WTC11 (cell line): ENCODE data around the gene VLDLR. TPM values are rescaled to one million over a fixed set of nuclear protein-coding genes. Genes with fewer than 3 reads are reported as not detected.

ENCODE experiments used
- ATAC-seq: fragments of 200-7000 bp; cut with Tn5 transposase; 2 replicates; pipeline ENCODE4 v1.10.0; 2021; ENCODE audit warnings: mild to moderate bottlenecking, moderate library complexity
- CTCF ChIA-PET: fragments of 300-600 bp; sonication (Branson Sonifier 250); formaldehyde crosslinking; loops from one replicate; lab custom pipeline; 2021; ENCODE audit warnings: antibody characterized with exemption; lab: Charles Lee
- POLR2A ChIA-PET: fragments of 350-600 bp; sonication (Branson Sonifier 250); formaldehyde crosslinking; loops from one replicate; lab custom pipeline; 2021; ENCODE audit warnings: antibody characterized with exemption; lab: Charles Lee
- DNase-seq: peaks from one replicate; pipeline ENCODE4 v3.0.0; 2021; ENCODE audit warnings: low spot score
- H3K27ac Mint-ChIP-seq: 2 replicates; pipeline ENCODE4 v1.8.0; 2021; ENCODE audit warnings: mixed read lengths
- H3K27me3 Mint-ChIP-seq: 2 replicates; pipeline ENCODE4 v1.8.0; 2021; ENCODE audit warnings: low read depth, mild to moderate bottlenecking, moderate library complexity, mixed read lengths
- H3K36me3 Mint-ChIP-seq: 2 replicates; pipeline ENCODE4 v1.8.0; 2021; ENCODE audit warnings: mixed read lengths
- H3K4me1 Mint-ChIP-seq: 2 replicates; pipeline ENCODE4 v1.8.0; 2022; ENCODE audit warnings: mixed read lengths
- H3K4me3 Mint-ChIP-seq: 2 replicates; pipeline ENCODE4 v1.8.0; 2021; ENCODE audit warnings: mild to moderate bottlenecking, moderate library complexity, mixed read lengths
- H3K9me3 Mint-ChIP-seq: 2 replicates; pipeline ENCODE4 v1.8.0; 2021; ENCODE audit warnings: mixed read lengths
- ARID4B ChIP-seq: sonication (generic); formaldehyde crosslinking; IDR thresholded peaks from 2 replicates; pipeline ENCODE4 v1.8.0; 2023; ENCODE audit warnings: missing genetic modification reagents, mild to moderate bottlenecking, borderline replicate concordance
- ATF3 ChIP-seq: sonication (generic); formaldehyde crosslinking; conservative IDR thresholded peaks from 2 replicates; pipeline ENCODE4 v1.8.1; 2022; ENCODE audit warnings: mild to moderate bottlenecking, missing genetic modification reagents
- CBFB ChIP-seq: sonication (generic); formaldehyde crosslinking; IDR thresholded peaks from 2 replicates; pipeline ENCODE4 v1.8.1; 2022; ENCODE audit warnings: mild to moderate bottlenecking, low read depth, missing genetic modification reagents
- E2F4 ChIP-seq: sonication (generic); formaldehyde crosslinking; IDR thresholded peaks from 2 replicates; pipeline ENCODE4 v1.8.1; 2022; ENCODE audit warnings: low read depth, mild to moderate bottlenecking, moderate library complexity, missing genetic modification reagents, borderline replicate concordance
- GRHL2 ChIP-seq: fragments of 250-450 bp; sonication (Bioruptor Pico); IDR thresholded peaks from 2 replicates; pipeline ENCODE4 v1.8.0; 2022; ENCODE audit warnings: mild to moderate bottlenecking, moderate library complexity; ENCODE audit not compliant: insufficient replicate concordance, severe bottlenecking
- HMGA2 ChIP-seq: fragments of 250-450 bp; sonication (Bioruptor Pico); IDR thresholded peaks from 2 replicates; pipeline ENCODE4 v1.4.0; 2021; ENCODE audit warnings: mild to moderate bottlenecking, moderate library complexity
- IRF1 ChIP-seq: sonication (generic); formaldehyde crosslinking; IDR thresholded peaks from 2 replicates; pipeline ENCODE4 v1.8.0; 2023; ENCODE audit warnings: missing genetic modification reagents
- JAZF1 ChIP-seq: fragments of 250-450 bp; sonication (Bioruptor Pico); IDR thresholded peaks from 2 replicates; pipeline ENCODE4 v1.9.0; 2021; ENCODE audit warnings: moderate library complexity, mild to moderate bottlenecking, inconsistent platforms
- JUN ChIP-seq: sonication (generic); formaldehyde crosslinking; IDR thresholded peaks from 2 replicates; pipeline ENCODE4 v1.8.0; 2023; ENCODE audit warnings: mild to moderate bottlenecking, missing genetic modification reagents
- KAT7 ChIP-seq: sonication (generic); formaldehyde crosslinking; IDR thresholded peaks from 2 replicates; pipeline ENCODE4 v1.8.1; 2023; ENCODE audit warnings: missing genetic modification reagents, mild to moderate bottlenecking, borderline replicate concordance
- MXD4 ChIP-seq: fragments of 250-450 bp; sonication (Bioruptor Pico); IDR thresholded peaks from 2 replicates; pipeline ENCODE4 v1.8.0; 2021; ENCODE audit warnings: mild to moderate bottlenecking, moderate library complexity, borderline replicate concordance
- OVOL2 ChIP-seq: fragments of 250-450 bp; sonication (Bioruptor Pico); IDR thresholded peaks from 2 replicates; pipeline ENCODE4 v1.9.0; 2021; ENCODE audit warnings: mild to moderate bottlenecking, borderline replicate concordance
- SMAD3 ChIP-seq: sonication (generic); formaldehyde crosslinking; IDR thresholded peaks from 2 replicates; pipeline ENCODE4 v1.8.0; 2022; ENCODE audit warnings: missing genetic modification reagents, mild to moderate bottlenecking, borderline replicate concordance
- SMAD4 ChIP-seq: sonication (generic); formaldehyde crosslinking; IDR thresholded peaks from 2 replicates; pipeline ENCODE4 v1.8.0; 2022; ENCODE audit warnings: mild to moderate bottlenecking, missing genetic modification reagents
- TEAD1 ChIP-seq: sonication (generic); formaldehyde crosslinking; IDR thresholded peaks from 2 replicates; pipeline ENCODE4 v1.8.0; 2022; ENCODE audit warnings: mild to moderate bottlenecking, missing genetic modification reagents
- USF2 ChIP-seq: sonication (generic); formaldehyde crosslinking; IDR thresholded peaks from 2 replicates; pipeline ENCODE4 v1.8.1; 2023; ENCODE audit warnings: mild to moderate bottlenecking, missing genetic modification reagents, moderate library complexity
- ZBTB43 ChIP-seq: sonication (generic); formaldehyde crosslinking; IDR thresholded peaks from 2 replicates; pipeline ENCODE4 v1.8.1; 2023; ENCODE audit warnings: mild to moderate bottlenecking, missing genetic modification reagents
- ZNF121 ChIP-seq: sonication (generic); formaldehyde crosslinking; IDR thresholded peaks from 2 replicates; pipeline ENCODE4 v1.8.0; 2023; ENCODE audit warnings: missing genetic modification reagents
- ZNF425 ChIP-seq: fragments of 250-450 bp; sonication (Bioruptor Pico); conservative IDR thresholded peaks from 2 replicates; pipeline ENCODE4 v1.9.0; 2021; ENCODE audit warnings: mild to moderate bottlenecking
- ZSCAN18 ChIP-seq: fragments of 250-450 bp; sonication (Bioruptor Pico); IDR thresholded peaks from 2 replicates; pipeline ENCODE4 v2.1.2; 2022; ENCODE audit warnings: mild to moderate bottlenecking, moderate library complexity
- total RNA-seq: library from RNA; stranded (reverse); gene quantifications from 3 replicates; pipeline ENCODE4 v1.2.3, GENCODE V29; 2021

The VLDLR gene
- total RNA-seq, 1 experiment from 2014 or later, result 40.8 TPM

GRCh38 chr9:2602704-2603116 is 18.9 kb upstream of the VLDLR start:
- Mint-ChIP-seq H3K4me1 (no peaks in the 10 kb centered on the region; the same call in 1 of the 2 replicates), H3K9me3 (0 out of 2 replicates have a peak, but pooled peaks cover 7% of the 10 kb centered on the region), H3K27ac (0 out of 2 replicates have a peak overlapping the region, but pooled peaks have one; percentile 67), H3K4me3 (no peak overlapping the region), H3K27me3 (no peaks in the 10 kb centered on the region), H3K36me3 (no peaks in the 10 kb centered on the region)
- DNase-seq (no peak), ATAC-seq (no peak)
- ChIA-PET POLR2A (no interaction called here), CTCF (no interaction called here)
- TF ChIP-seq IRF1 (CRISPR knock-in tag), result no peak
- TF ChIP-seq MXD4 (CRISPR knock-in tag), result no peak
- no peak for TF ChIP-seq ARID4B (CRISPR knock-in tag)
- TF ChIP-seq E2F4 (CRISPR knock-in tag), result no peak
- no peak for TF ChIP-seq ZNF425 (CRISPR knock-in tag)
- TF ChIP-seq KAT7, result no peak
- no peak for TF ChIP-seq SMAD3
- no peak for TF ChIP-seq ZBTB43
- TF ChIP-seq USF2 (CRISPR knock-in tag), result no peak
- TF ChIP-seq TEAD1 (CRISPR knock-in tag), result no peak
- no peak for TF ChIP-seq ZNF121 (CRISPR knock-in tag)
- TF ChIP-seq ZSCAN18 (CRISPR knock-in tag), result no peak

- H3K9me3 Mint-ChIP-seq, result 0 out of 2 replicates have a peak, but pooled peaks cover 7% of the 10 kb centered on the region
- ATAC-seq (no peak), DNase-seq (no peak)
- POLR2A ChIA-PET, result no interaction called here
- no peak overlapping the region for H3K27ac Mint-ChIP-seq
- CTCF ChIA-PET, result no interaction called here
- H3K4me1 Mint-ChIP-seq, result no peaks in the 10 kb centered on the region; the same call in none of the 2 replicates
- H3K27me3 Mint-ChIP-seq, result no peaks in the 10 kb centered on the region
- H3K36me3 Mint-ChIP-seq, result no peaks in the 10 kb centered on the region; the same call in 1 of the 2 replicates
- no peak overlapping the region for H3K4me3 Mint-ChIP-seq
- TF ChIP-seq SMAD4 (no peak), GRHL2 (CRISPR knock-in tag) (no peak), OVOL2 (CRISPR knock-in tag) (no peak), ZNF121 (CRISPR knock-in tag) (no peak), CBFB (CRISPR knock-in tag) (no peak), JAZF1 (CRISPR knock-in tag) (no peak), ATF3 (no peak), HMGA2 (no peak), JUN (CRISPR knock-in tag) (no peak)
Measured at GRCh38 chr9:2603621-2604020, 18.0 kb upstream of the VLDLR start.
